Measurements from ENCODE around the gene ZNF687.
A peak's percentile ranks its signal among the peaks of the same experiment; 100 is the strongest.

ZNF687 gene

GRCh38 chr1:151288502-151288901 lies 6.4 kb downstream of the ZNF687 start:
- no peaks in the 10 kb centered on the region for H3K9me3 Mint-ChIP-seq
- DNase-seq: no peak
- peaks cover 91% of the 10 kb centered on the region for H3K36me3 Mint-ChIP-seq (ENCODE audit: low read depth)
- no peaks in the 10 kb centered on the region for H3K27me3 Mint-ChIP-seq
- no peak overlapping the region for H3K4me3 Mint-ChIP-seq
- peak overlapping the region; percentile 62 for H3K27ac Mint-ChIP-seq
- H3K4me1 Mint-ChIP-seq (ENCODE audit: low read depth): peaks cover 27% of the 10 kb centered on the region

GRCh38 chr1:151289080-151289935 lies 7.2 kb downstream of the ZNF687 start:
- Mint-ChIP-seq H3K27me3 (no peaks in the 10 kb centered on the region), H3K4me1 (ENCODE audit: low read depth) (peaks cover 19% of the 10 kb centered on the region), H3K36me3 (ENCODE audit: low read depth) (peaks cover 94% of the 10 kb centered on the region), H3K27ac (peak overlapping the region; percentile 72), H3K9me3 (no peaks in the 10 kb centered on the region), H3K4me3 (no peak overlapping the region)
- no peak for DNase-seq

GRCh38 chr1:151289991-151290708 lies 8.1 kb downstream of the ZNF687 start:
- Mint-ChIP-seq H3K4me1 (ENCODE audit: low read depth) (peaks cover 15% of the 10 kb centered on the region), H3K9me3 (no peaks in the 10 kb centered on the region), H3K27me3 (no peaks in the 10 kb centered on the region), H3K36me3 (ENCODE audit: low read depth) (peaks cover 94% of the 10 kb centered on the region), H3K4me3 (no peak overlapping the region), H3K27ac (peak overlapping the region; percentile 72)
- DNase-seq: no peak

- H3K9me3 Mint-ChIP-seq: no peaks in the 10 kb centered on the region
- no peaks in the 10 kb centered on the region for H3K27me3 Mint-ChIP-seq
- H3K4me3 Mint-ChIP-seq: no peak overlapping the region
- H3K4me1 Mint-ChIP-seq (ENCODE audit: low read depth): peaks cover 15% of the 10 kb centered on the region
- peak overlapping the region; percentile 72 for H3K27ac Mint-ChIP-seq
- no peak for DNase-seq
- peaks cover 95% of the 10 kb centered on the region for H3K36me3 Mint-ChIP-seq (ENCODE audit: low read depth)
Measured at GRCh38 chr1:151290709-151291303, 8.7 kb downstream of the ZNF687 start.

- no peaks in the 10 kb centered on the region for H3K9me3 Mint-ChIP-seq
- H3K4me3 Mint-ChIP-seq: no peak overlapping the region
- no peak for DNase-seq
- peaks cover 89% of the 10 kb centered on the region for H3K36me3 Mint-ChIP-seq (ENCODE audit: low read depth)
- peak overlapping the region; percentile 82 for H3K27ac Mint-ChIP-seq
- peaks cover 14% of the 10 kb centered on the region for H3K4me1 Mint-ChIP-seq (ENCODE audit: low read depth)
- H3K27me3 Mint-ChIP-seq: no peaks in the 10 kb centered on the region
Measured at GRCh38 chr1:151292207-151293030, 10.3 kb downstream of the ZNF687 start.

GRCh38 chr1:151293093-151293492 lies 11.0 kb downstream of the ZNF687 start:
- Mint-ChIP-seq H3K27ac (peak overlapping the region; percentile 82), H3K4me1 (ENCODE audit: low read depth) (peaks cover 14% of the 10 kb centered on the region), H3K9me3 (no peaks in the 10 kb centered on the region), H3K4me3 (no peak overlapping the region), H3K27me3 (no peaks in the 10 kb centered on the region), H3K36me3 (ENCODE audit: low read depth) (peaks cover 89% of the 10 kb centered on the region)
- no peak for DNase-seq

- Mint-ChIP-seq H3K4me3 (no peak overlapping the region), H3K4me1 (ENCODE audit: low read depth) (no peaks in the 10 kb centered on the region), H3K36me3 (ENCODE audit: low read depth) (peaks cover 89% of the 10 kb centered on the region), H3K27me3 (no peaks in the 10 kb centered on the region), H3K9me3 (no peaks in the 10 kb centered on the region), H3K27ac (peak overlapping the region; percentile 78)
- DNase-seq: no peak
Measured at GRCh38 chr1:151294742-151295462, 12.8 kb downstream of the ZNF687 start.

GRCh38 chr1:151309811-151310323 lies 27.8 kb downstream of the ZNF687 start:
- H3K9me3 Mint-ChIP-seq: no peaks in the 10 kb centered on the region
- H3K4me3 Mint-ChIP-seq: no peak overlapping the region
- DNase-seq: no peak
- H3K4me1 Mint-ChIP-seq (ENCODE audit: low read depth): peaks cover 53% of the 10 kb centered on the region
- H3K27ac Mint-ChIP-seq: peak overlapping the region; percentile 85
- peaks cover 91% of the 10 kb centered on the region for H3K36me3 Mint-ChIP-seq (ENCODE audit: low read depth)
- no peaks in the 10 kb centered on the region for H3K27me3 Mint-ChIP-seq

- H3K9me3 Mint-ChIP-seq: no peaks in the 10 kb centered on the region
- no peaks in the 10 kb centered on the region for H3K27me3 Mint-ChIP-seq
- peak overlapping the region; percentile 47 for H3K4me3 Mint-ChIP-seq
- DNase-seq: no peak
- peaks cover 60% of the 10 kb centered on the region for H3K4me1 Mint-ChIP-seq (ENCODE audit: low read depth)
- peaks cover 90% of the 10 kb centered on the region for H3K36me3 Mint-ChIP-seq (ENCODE audit: low read depth)
- peak overlapping the region; percentile 98 for H3K27ac Mint-ChIP-seq
Measured at GRCh38 chr1:151311011-151311410, 28.9 kb downstream of the ZNF687 start.

GRCh38 chr1:151311589-151312331 lies 29.7 kb downstream of the ZNF687 start:
- no peaks in the 10 kb centered on the region for H3K27me3 Mint-ChIP-seq

GRCh38 chr1:151312411-151312810 lies 30.3 kb downstream of the ZNF687 start:
- Mint-ChIP-seq H3K36me3 (ENCODE audit: low read depth) (peaks cover 84% of the 10 kb centered on the region), H3K4me1 (ENCODE audit: low read depth) (peaks cover 63% of the 10 kb centered on the region), H3K9me3 (no peaks in the 10 kb centered on the region), H3K27me3 (no peaks in the 10 kb centered on the region), H3K4me3 (peak overlapping the region; percentile 47), H3K27ac (peak overlapping the region; percentile 98)
- DNase-seq: no peak

More at GRCh38 chr1:151311589-151312331, 29.7 kb downstream of the ZNF687 start:
- H3K4me3 Mint-ChIP-seq: peak overlapping the region; percentile 47
- peaks cover 90% of the 10 kb centered on the region for H3K36me3 Mint-ChIP-seq (ENCODE audit: low read depth)
- peak; percentile 77 for DNase-seq
- no peaks in the 10 kb centered on the region for H3K9me3 Mint-ChIP-seq
- peak overlapping the region; percentile 98 for H3K27ac Mint-ChIP-seq
- H3K4me1 Mint-ChIP-seq (ENCODE audit: low read depth): peaks cover 63% of the 10 kb centered on the region

GRCh38 chr1:151312826-151313225 lies 30.7 kb downstream of the ZNF687 start:
- Mint-ChIP-seq H3K4me3 (peak overlapping the region; percentile 47), H3K9me3 (no peaks in the 10 kb centered on the region), H3K27ac (peak overlapping the region; percentile 98), H3K27me3 (no peaks in the 10 kb centered on the region), H3K4me1 (ENCODE audit: low read depth) (peaks cover 65% of the 10 kb centered on the region), H3K36me3 (ENCODE audit: low read depth) (peaks cover 84% of the 10 kb centered on the region)
- no peak for DNase-seq

- Mint-ChIP-seq H3K36me3 (ENCODE audit: low read depth) (peaks cover 77% of the 10 kb centered on the region), H3K27ac (peak overlapping the region; percentile 98), H3K4me3 (no peak overlapping the region), H3K4me1 (ENCODE audit: low read depth) (peaks cover 65% of the 10 kb centered on the region), H3K27me3 (no peaks in the 10 kb centered on the region), H3K9me3 (no peaks in the 10 kb centered on the region)
- DNase-seq: no peak
Measured at GRCh38 chr1:151313501-151313900, 31.4 kb downstream of the ZNF687 start.

Measured in activated T-cell treated with anti-CD3 and anti-CD28 coated beads, Interleukin-2, amount 50 U/mL, for 24 hours (primary cell).